ENCODE measurements around the gene PPARD.

Gene PPARD

GRCh38 chr6:35477028-35477427, 134.7 kb downstream of the PPARD start:
- TF ChIP-seq RAD21 (IDR thresholded peaks at IDR 0.05; ENCODE audit: low read depth) (no peak), CREB1 (IDR thresholded peaks at IDR 0.05; ENCODE audit: low read depth) (no peak), TCF12 (IDR thresholded peaks at IDR 0.05; ENCODE audit: low read depth) (no peak), REST (IDR thresholded peaks at IDR 0.05; ENCODE audit: low read depth) (no peak), YY1 (IDR thresholded peaks at IDR 0.05; ENCODE audit: low read depth) (no peak), NFIC (IDR thresholded peaks at IDR 0.05) (no peak), USF1 (IDR thresholded peaks at IDR 0.05) (no peak), TAF1 (IDR thresholded peaks at IDR 0.05; ENCODE audit: low read depth) (no peak), EGR1 (IDR thresholded peaks at IDR 0.05) (no peak), TEAD4 (IDR thresholded peaks at IDR 0.05) (no peak), FOXM1 (IDR thresholded peaks at IDR 0.05; ENCODE audit: borderline replicate concordance, low read depth) (no peak), CEBPB (IDR thresholded peaks at IDR 0.05) (no peak), MAX (IDR thresholded peaks at IDR 0.05) (no peak), ZBTB7A (IDR thresholded peaks at IDR 0.05; ENCODE audit: low read depth) (no peak), EP300 (IDR thresholded peaks at IDR 0.05; ENCODE audit: borderline replicate concordance) (no peak)
